H1 (cell line): Measurements from ENCODE around the gene RNF130.

Source experiments
- ATF3 ChIP-seq: IDR thresholded peaks from 2 replicates; pipeline ENCODE4 v1.6.1; 2011; ENCODE audit warnings: low read depth, mild to moderate bottlenecking, low read length; ENCODE audit not compliant: insufficient read depth
- CHD2 ChIP-seq: IDR thresholded peaks from 2 replicates; pipeline ENCODE4 v1.6.1; 2012; ENCODE audit warnings: low read length, improper control_type of control experiment
- CHD7 ChIP-seq: fragments of 300-600 bp; sonication (generic); IDR thresholded peaks from 2 replicates; pipeline ENCODE4 v1.7.1; 2012; ENCODE audit warnings: low read length, moderate library complexity, mild to moderate bottlenecking, inconsistent platforms; ENCODE audit not compliant: insufficient replicate concordance
- CTCF ChIP-seq, 3 experiments: IDR thresholded peaks; 1 replicate in 2 of 3; 2 replicates in 1 of 3; pipeline versions ENCODE4 v1.5.1 to v1.6.1; 2011; ENCODE audit warnings: low read length in 3 of 3, mild to moderate bottlenecking in 3 of 3, inconsistent platforms in 2 of 3, low read depth in 1 of 3, moderate library complexity in 1 of 3; ENCODE audit not compliant: insufficient read depth in 1 of 3; ENCODE audit errors: control extremely low read depth in 1 of 3
- GTF2F1 ChIP-seq: IDR thresholded peaks from 2 replicates; pipeline ENCODE4 v1.6.1; 2012; ENCODE audit warnings: low read depth, low read length, improper control_type of control experiment, borderline replicate concordance
- MAX ChIP-seq: IDR thresholded peaks from 2 replicates; pipeline ENCODE4 v1.6.1; 2012; ENCODE audit warnings: inconsistent platforms
- POLR2A ChIP-seq, 2 experiments: IDR thresholded peaks; 1 replicate in 1 of 2; 2 replicates in 1 of 2; pipeline ENCODE4 v1.6.1; 2011; ENCODE audit warnings: low read depth in 2 of 2, low read length in 2 of 2, mild to moderate bottlenecking in 2 of 2; ENCODE audit errors: control extremely low read depth in 1 of 2
- POLR2AphosphoS5 ChIP-seq: IDR thresholded peaks from 2 replicates; pipeline ENCODE4 v1.6.1; 2011; ENCODE audit warnings: low read depth, low read length
- POU5F1 ChIP-seq: IDR thresholded peaks from 2 replicates; pipeline ENCODE4 v1.6.1; 2011; ENCODE audit warnings: low read depth, mild to moderate bottlenecking, low read length, moderate library complexity
- RXRA ChIP-seq: IDR thresholded peaks from 2 replicates; pipeline ENCODE4 v1.6.1; 2011; ENCODE audit warnings: low read depth, mild to moderate bottlenecking, low read length, moderate library complexity; ENCODE audit not compliant: insufficient read depth
- TAF1 ChIP-seq: IDR thresholded peaks from 2 replicates; pipeline ENCODE4 v1.6.1; 2011; ENCODE audit warnings: mild to moderate bottlenecking, low read depth, low read length
- TBP ChIP-seq: IDR thresholded peaks from 2 replicates; pipeline ENCODE4 v1.6.1; 2011; ENCODE audit warnings: low read depth, low read length, improper control_type of control experiment
- USF2 ChIP-seq: IDR thresholded peaks from 2 replicates; pipeline ENCODE4 v1.6.1; 2011; ENCODE audit warnings: low read length, improper control_type of control experiment

- TF ChIP-seq POU5F1 (no peak), USF2 (no peak), CTCF (IDR thresholded peaks at IDR 0.05; ENCODE audit: control extremely low read depth in 1 of 3, insufficient read depth in 1 of 3, low read depth in 1 of 3, low read length in 3 of 3) (no peak), MAX (no peak), POLR2A (IDR thresholded peaks at IDR 0.05; ENCODE audit: control extremely low read depth in 1 of 2, low read depth in 2 of 2, low read length in 2 of 2) (no peak), ATF3 (no peak), GTF2F1 (no peak), POLR2AphosphoS5 (no peak), RXRA (no peak), TAF1 (no peak), CHD7 (no peak), TBP (no peak), CHD2 (no peak)
These were observed 44.0 kb downstream of the RNF130 start for GRCh38 chr5:180027459-180028089.
